Stimulated activated CD4-positive, alpha-beta T cell treated with anti-CD3 and anti-CD28 coated beads, Interleukin-2, amount 100 ng/mL, for 48 hours (primary cell): Measurements from ENCODE around the gene KLHL8.
"Not testable (repeated sequence)": the region's sequence is repeated elsewhere in the genome, so short reads cannot be mapped to it uniquely, and the experiment has no call there.

Experiments used
- DNase-seq, 2 donors: peaks; one replicate each; pipeline ENCODE4 v3.0.0-alpha.2; 2020

Gene KLHL8

DNA sequence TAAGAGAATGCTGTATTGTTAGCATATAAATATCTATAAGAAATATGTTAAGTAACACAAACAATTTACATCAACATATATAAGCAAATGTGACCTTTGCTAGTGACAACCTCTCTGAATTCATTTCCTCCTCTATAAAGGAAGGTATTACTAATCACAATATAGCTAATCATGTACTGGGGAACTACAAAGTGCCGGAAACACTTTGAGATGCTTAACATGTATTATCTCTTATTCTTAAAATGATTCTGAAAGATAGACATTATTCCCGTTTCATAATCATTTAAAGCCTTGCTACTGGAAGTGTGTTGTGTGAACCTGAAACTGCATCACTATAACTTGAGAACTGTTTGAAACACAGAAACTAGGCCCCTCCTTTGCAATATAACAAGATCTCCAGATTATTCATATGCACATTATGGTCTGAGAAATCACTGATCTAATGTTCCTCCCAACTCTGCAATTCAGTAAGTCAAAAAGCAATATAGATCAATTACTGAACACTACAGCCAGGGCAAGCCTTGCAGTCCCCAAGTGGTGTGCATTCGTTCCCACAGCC, 54.0 kb downstream of the KLHL8 start:
- DNase-seq = no peak

DNA sequence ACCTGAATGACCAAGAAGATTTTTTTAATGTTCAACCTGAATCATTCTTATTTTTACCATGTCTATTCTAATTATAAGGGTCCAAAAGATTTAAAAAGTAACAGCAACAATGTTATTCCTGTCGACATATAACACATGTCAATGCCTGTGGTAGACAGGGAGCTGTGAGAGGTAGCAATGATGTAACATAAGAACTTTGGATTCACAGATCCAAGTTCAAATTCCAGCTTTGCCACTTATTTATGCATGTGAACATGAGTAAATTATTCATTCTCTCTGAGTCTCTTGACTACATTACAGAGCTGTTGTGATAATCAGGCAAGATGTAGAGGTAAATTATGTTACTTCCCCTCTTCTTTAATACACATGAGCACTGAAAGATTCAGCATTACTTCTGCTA, 54.5 kb downstream of the KLHL8 start:
- no peak for DNase-seq

GRCh38 chr4:87153078-87153870, 67.1 kb downstream of the KLHL8 start:
- DNase-seq = no peak

- DNase-seq = no peak
Observed at GRCh38 chr4:87152310-87153041, 67.9 kb downstream of the KLHL8 start.

DNA sequence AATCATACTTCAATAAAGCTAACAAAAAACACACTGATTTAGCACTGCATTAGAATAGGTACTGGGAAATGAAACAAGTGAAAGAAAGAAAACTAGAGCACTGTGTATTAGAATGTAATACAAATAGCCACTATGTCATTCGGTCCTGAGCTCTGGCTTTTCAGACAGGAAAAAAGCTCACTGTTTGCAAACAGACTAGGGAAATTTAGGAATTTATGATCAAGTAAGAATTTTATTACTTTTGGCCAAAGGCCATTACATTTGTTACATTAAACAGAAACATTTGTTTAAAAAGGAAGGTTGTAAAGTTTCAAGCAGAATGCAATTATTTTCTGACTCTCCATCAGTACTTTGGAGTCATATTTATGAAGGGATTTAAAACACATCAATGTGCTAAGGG, 68.7 kb downstream of the KLHL8 start:
- no peak for DNase-seq

GRCh38 chr4:87150498-87151261, 69.7 kb downstream of the KLHL8 start:
- DNase-seq = peak; percentile 56 to 63

DNA sequence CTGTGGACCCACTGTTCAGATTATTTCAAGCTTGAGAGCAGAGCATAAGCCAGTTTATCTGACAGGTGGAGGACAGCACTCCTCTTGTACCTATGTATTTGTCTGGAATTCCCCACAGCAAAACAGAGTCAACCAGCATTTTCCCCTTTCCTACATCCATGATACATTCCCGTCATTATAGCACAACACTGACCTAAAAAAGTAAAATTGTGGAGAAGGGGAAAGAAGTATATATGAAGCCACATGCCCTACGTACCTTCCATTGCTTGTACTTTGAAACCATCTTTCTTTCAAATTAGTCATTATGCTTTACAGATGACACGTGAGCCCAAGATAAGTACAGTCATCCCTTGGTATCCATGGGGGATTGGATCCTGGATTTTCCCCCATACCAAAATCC, 73.3 kb downstream of the KLHL8 start:
- no peak for DNase-seq

DNA sequence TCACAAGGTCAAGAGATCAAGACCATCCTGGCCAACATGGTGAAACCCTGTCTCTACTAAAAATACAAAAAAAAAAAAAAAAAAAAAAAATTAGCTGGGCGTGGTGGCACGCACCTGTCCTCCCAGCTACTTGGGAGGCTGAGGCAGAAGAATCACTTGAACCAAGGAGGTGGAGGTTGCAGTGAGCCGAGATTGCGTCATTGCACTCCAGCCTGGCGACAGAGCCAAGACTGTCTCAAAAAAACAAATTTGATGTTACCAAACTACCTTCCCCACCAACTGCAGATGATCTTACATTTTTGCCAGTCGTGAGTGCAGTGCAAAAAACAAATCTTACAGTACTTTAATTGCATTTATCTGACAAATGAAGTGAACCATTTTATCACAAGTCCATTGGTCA, 74.5 kb downstream of the KLHL8 start:
- not testable (repeated sequence) for DNase-seq

GRCh38 chr4:87144356-87144755, 76.1 kb downstream of the KLHL8 start:
- DNase-seq = no peak

- DNase-seq = no peak
Observed at GRCh38 chr4:87141428-87141827, 79.0 kb downstream of the KLHL8 start.

GRCh38 chr4:87134122-87134521, 86.3 kb downstream of the KLHL8 start:
- DNase-seq = no peak

GRCh38 chr4:87133183-87133582, 87.2 kb downstream of the KLHL8 start:
- DNase-seq = no peak

DNA sequence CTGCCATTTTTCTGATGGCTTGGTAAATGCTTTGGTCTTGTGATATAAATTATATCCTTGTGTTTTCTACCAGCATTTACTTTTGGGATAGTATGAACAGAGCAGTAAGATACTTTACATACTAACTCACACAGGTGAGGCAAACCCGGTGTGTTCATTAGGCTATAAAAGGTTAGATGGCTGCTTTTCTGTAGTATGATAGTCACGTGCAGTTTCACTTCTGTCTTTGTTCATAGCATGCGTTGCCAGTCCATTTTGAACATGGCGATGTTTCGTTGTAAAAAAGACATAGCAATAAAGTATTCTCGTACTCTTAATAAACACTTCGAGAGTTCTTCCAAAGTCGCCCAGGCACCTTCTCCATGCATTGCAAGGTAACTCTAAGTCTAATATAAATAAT, 88.4 kb downstream of the KLHL8 start:
- no peak for DNase-seq

DNA sequence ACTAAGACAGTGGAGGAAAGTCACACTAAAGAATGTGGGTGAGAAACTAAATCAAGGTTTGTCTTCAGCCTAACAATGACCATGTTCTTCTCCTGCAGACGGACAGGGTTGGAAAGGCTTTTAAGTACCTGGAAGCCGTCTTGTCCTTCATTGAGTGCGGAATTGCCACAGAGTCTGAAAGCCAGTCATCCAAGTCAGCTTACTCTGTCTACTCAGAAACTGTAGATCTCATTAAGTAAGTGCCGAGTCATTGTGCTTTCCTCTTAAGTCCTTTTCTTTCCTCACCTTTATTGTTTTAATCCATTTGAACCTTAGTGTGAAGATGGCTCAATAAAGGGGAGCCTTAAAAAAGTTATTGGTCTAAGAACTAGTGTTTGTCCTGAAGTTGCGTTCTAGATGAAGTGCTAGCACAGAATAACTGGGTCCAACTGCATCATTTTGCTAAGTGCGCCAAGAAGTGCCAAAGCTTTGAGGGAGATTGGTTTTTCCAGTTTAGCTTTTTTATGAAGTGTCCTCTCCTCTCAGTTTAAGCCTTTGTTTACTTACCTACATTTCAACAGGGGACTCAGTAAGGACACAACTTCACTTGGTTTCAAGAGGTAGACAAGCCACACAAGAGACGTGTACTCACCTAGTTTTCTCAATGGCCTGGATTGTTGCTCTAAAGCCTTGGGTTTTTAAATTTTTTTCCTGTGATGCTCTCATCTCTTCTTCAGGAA, 89.3 kb downstream of the KLHL8 start:
- DNase-seq = no peak

- no peak for DNase-seq
Observed at GRCh38 chr4:87129681-87130080, 90.7 kb downstream of the KLHL8 start.

DNA sequence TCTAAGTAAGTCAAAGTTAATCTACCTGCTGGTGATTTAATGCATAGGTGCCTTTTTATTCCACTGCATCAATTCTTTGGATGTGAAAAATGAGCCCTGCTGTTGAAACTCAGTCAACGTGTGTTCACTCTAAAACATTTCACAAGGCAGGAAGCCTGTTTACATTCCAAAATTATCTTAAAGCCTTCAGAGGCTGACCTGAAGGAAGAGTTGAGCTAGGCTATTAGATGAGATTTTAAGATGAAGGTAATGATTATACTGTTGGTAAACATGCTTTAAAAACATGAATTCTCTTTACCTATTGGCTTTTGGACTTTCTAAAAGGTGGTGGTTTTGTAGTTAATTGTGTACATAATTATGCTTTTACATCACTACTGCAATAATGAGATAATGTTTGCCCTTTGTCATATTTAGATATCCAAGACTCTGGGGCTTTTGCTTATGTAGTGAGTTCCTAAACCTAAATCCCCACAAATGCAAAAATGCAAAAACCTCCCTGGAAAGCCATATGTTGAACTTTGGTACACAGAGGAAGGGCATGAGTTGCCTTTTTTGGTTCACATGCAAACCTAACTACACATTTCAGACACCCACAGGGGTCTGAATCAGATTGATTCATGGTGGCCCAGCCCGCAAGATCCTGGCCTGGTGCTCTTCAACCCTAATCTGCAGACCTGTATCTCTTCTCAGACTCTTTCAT, 92.3 kb downstream of the KLHL8 start:
- DNase-seq = no peak

DNA sequence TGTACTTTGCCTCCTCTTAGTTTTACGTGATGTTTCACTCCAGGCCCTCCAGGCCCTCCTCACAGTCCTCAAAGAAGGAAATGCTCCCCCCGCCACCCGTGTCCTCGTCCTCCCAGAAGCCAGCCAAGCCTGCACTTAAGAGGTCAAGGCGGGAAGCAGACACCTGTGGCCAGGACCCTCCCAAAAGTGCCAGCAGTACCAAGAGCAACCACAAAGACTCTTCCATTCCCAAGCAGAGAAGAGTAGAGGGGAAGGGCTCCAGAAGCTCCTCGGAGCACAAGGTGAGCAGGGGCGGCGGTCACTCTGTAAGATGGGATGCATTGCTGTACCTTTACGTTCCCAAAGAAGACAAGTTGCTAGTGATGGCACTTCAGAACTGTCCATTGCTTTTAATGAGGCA, 94.4 kb downstream of the KLHL8 start:
- no peak for DNase-seq

DNA sequence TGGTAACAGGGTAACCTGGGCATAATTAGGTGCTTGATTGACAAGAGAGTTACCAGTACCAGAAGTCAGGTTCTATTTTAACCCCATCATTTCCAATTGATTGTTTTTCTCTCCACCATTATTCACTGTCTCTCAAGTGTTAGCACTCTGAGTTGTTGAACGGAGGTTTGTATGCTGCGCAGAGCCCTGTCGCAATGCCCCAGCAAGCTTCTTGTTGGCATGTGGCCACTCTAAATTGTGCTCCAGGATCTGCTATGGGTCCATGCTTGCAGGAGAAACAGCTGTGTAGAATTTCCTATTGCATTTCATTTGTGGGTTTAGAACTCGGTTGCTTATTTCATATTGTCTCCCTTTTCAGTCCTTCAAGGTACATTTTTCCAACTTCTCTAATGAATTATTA, 98.2 kb downstream of the KLHL8 start:
- no peak for DNase-seq

DNA sequence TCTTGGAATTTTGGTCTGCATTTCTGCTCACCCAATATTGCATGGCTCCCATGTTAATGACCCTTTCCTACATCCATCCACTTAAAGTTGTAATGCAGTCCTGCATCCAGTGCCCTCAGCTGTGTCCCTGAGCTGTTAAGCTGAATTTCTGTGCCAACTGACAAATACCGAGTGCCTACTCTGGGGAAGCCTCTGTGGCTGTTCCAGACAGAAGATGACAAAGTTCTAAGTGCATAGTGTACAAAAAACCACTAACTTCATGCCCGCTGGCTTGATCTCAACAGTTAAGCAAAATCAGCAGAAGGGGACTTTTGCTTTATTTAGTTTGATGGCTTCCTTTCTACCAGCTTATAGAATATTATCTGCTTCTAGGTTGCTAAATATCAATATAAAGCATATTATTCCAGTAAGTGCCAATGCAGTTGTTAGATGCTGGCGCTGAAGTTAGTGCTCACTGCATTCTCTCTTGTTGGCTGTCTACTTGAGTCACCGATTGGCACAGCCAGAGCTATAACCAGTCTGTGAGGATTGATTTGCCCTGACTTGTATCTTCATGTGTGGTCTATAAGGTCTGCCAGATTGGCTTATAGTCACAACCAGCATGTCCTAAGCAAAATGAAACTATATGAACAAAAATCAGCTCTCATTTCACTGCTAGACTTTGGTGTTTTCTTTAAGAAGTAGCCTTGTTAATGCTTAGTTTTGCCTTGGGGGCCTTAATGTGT, 98.9 kb downstream of the KLHL8 start:
- no peak for DNase-seq

GRCh38 chr4:87120411-87121162, 99.8 kb downstream of the KLHL8 start:
- no peak for DNase-seq

DNA sequence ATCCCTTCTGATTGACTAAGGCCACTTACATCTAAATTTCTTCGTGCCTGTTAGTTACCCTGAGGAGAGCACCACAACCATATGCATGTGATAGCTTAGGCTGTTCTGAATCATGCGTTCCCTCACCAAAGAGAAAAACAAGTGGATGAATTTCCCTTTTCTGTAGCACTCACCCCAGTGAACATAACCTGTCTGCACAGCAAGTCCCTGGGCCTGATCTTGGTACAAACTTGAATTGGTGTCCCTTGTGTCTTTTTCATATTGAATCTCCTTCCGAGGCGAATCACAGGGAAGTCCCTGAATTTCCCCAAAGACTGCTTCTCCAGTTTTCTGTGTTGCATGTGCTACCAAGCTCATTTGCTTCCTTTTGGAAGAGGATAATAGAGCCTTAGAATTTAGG, 100.4 kb downstream of the KLHL8 start:
- no peak for DNase-seq
